ENCODE measurements around the gene NAP1L4.
A peak's percentile ranks its signal among the peaks of the same experiment; 100 is the strongest.

NAP1L4 gene

DNA sequence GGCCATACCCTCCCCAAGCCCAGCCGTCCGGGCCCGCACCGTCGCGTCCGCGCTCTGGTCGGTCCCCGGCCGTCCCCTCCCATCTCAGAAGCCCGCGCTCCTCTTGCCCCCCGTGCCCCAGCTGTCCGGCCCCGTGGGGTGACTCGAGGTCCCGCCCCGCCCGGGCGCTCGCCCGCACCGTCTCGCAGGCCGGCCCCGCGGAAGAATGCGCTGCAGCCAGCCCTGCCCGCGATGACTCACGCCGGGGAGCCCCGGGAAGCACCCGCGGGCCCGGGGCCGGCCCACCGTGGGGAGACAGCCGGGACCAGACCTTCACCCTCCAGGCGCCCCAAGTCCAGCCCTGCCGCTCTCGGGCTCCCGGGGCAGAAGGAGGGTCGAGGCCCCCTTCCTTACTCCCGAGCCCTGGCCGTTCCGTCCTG lies 62.6 kb downstream of the NAP1L4 start:
- peak overlapping the region; percentile 82 for H3K4me3 ChIP-seq (ENCODE audit: low read depth, low read length)
- in situ Hi-C loops (cut with HindIII; ENCODE audit: low sequenced_read_pairs): no loop called here
- DNase-seq (ENCODE audit: low read depth, low spot score): peak; percentile 83
- TF ChIP-seq, protein P1, sequence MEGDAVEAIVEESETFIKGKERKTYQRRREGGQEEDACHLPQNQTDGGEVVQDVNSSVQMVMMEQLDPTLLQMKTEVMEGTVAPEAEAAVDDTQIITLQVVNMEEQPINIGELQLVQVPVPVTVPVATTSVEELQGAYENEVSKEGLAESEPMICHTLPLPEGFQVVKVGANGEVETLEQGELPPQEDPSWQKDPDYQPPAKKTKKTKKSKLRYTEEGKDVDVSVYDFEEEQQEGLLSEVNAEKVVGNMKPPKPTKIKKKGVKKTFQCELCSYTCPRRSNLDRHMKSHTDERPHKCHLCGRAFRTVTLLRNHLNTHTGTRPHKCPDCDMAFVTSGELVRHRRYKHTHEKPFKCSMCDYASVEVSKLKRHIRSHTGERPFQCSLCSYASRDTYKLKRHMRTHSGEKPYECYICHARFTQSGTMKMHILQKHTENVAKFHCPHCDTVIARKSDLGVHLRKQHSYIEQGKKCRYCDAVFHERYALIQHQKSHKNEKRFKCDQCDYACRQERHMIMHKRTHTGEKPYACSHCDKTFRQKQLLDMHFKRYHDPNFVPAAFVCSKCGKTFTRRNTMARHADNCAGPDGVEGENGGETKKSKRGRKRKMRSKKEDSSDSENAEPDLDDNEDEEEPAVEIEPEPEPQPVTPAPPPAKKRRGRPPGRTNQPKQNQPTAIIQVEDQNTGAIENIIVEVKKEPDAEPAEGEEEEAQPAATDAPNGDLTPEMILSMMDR (IDR thresholded peaks at IDR 0.05; ENCODE audit: low read depth, low read length): no peak

DNA sequence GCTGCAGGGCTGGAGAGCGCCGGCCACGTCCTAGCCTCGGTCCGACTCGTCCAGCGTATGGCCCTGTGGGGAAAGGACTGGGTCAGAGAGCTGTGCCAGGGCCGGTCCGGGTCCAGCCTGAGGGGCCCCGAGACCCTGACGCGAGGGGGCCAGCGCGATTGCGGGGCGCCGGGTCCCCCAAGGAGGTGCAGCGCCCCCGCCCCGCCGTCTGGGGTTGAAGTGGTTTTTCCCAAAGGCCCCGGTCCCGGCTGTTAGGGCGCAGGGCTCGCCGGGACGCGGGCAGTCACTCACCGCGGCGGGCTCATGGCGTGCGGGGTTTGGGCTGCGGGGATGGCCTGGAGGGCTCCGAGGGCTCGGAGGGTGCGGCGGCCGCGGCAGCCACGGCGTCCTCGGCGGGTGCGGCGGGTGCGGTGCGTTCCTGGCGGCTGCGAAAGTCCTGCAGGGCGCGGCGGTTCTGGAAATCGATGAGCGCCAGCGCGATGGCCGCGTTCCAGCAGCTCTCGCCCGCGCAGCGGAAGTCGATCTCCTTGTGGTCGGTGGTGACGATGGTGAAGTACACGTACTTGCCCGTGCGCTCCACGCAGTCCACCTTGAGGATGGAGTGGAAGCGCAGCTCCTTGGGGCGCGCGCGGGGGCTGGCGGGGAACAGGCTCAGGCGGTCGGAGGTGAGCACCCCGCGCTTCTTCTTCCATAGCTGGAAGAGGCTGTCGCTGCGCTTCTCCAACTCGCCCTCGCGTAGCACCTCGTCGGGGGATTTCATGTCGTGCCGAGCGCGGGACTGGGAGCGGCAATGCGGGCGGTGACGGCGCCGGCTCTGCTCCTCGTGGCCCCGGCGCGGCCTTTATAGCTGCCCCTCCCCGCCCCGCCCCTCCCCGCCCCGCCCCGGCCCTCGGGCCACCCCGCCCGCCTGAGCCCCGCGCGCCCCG lies 63.3 kb downstream of the NAP1L4 start, which contains the start of gene PHLDA2:
Gene PHLDA2 (minus strand): TSS at position 816 of the 926 bp plus-strand sequence. CDS start 56 bp downstream, at position 760.
- H3K4me3 ChIP-seq (ENCODE audit: low read depth, low read length): peak within 1 kb of the TSS; percentile 82
- TF ChIP-seq, protein P1 (IDR thresholded peaks at IDR 0.05; ENCODE audit: low read depth, low read length): no peak
- in situ Hi-C loops (cut with HindIII; ENCODE audit: low sequenced_read_pairs): no loop called here
- DNase-seq (ENCODE audit: low read depth, low spot score): peak; percentile 74

DNA sequence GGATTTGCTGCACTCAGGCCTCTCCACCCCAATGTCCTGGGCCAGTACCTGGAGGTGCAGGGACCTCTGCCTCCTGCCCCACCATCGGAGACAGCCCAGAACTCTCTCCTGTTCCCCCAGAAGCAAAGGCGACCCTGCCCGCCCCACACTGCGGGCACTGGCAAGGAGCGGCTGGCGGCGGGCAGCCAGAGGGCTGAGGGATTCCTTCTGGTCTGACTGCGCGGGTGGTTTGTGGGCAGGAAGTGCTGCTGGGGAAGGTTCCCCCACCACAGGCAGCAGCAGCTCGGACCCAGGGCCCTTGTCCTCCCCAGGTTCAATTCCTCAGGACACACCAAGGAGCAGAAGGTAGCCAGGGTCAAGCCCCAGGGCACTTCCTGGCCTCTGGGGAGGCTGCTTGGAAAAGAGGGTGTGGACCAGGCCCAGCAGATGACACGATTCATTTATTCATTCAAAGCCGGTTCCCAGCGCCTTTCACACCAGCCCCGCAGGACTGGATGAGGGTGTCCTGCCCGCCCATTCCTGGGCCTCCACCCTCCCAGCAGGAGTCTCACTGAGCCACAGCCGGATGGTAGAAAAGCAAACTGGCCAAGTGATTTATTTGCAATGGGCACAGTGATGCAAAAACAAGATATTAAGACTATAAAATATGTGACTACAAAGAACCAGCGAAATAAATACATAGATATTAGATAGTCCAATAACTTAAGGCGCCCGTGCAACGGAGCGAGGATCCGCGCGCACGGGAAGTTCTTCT lies 64.1 kb downstream of the NAP1L4 start:
- peak overlapping the region; percentile 82 for H3K4me3 ChIP-seq (ENCODE audit: low read depth, low read length)

DNA sequence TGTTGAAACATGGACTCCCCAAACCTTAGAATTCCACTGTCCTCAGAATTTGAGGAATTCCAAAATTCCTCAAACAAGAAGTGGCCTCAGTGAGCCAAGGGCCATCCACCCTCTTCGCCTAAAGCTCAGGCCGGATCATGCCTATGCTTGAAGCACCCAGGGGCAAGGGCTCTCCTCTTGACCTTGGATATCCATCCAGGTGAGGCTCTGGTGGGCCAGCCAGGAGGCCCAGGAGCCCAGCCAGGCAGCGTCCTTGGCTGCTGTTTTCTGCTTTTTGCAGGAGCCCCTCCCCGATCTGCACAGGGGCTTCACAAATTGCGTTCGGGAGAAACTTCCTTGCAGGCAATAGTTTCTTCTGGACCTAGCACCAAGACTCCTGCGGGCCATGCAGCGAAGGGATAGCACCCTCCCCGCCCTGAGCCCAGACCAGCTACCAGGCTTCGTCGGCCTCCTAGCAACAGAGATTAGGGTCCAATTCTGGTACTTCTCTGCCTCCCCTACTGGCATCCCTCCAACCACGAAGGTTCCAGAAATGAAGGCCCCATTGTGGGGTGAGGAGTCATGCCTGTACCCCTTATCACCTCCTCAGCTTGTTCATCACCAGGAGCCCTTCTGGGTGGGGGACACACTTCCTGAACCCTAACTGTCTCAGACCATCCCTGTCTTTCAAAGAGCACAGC lies 64.9 kb downstream of the NAP1L4 start:
- DNase-seq (ENCODE audit: low read depth, low spot score): no peak
- TF ChIP-seq, protein P1 (IDR thresholded peaks at IDR 0.05; ENCODE audit: low read depth, low read length): no peak
- in situ Hi-C loops (cut with HindIII; ENCODE audit: low sequenced_read_pairs): no loop called here
- H3K4me3 ChIP-seq (ENCODE audit: low read depth, low read length): peak overlapping the region; percentile 82

More for the DNA sequence above, 64.1 kb downstream of the NAP1L4 start:
- TF ChIP-seq, protein P1 (IDR thresholded peaks at IDR 0.05; ENCODE audit: low read depth, low read length): no peak
- peak; percentile 54 for DNase-seq (ENCODE audit: low read depth, low spot score)
- in situ Hi-C loops (cut with HindIII; ENCODE audit: low sequenced_read_pairs): no loop called here

DNA sequence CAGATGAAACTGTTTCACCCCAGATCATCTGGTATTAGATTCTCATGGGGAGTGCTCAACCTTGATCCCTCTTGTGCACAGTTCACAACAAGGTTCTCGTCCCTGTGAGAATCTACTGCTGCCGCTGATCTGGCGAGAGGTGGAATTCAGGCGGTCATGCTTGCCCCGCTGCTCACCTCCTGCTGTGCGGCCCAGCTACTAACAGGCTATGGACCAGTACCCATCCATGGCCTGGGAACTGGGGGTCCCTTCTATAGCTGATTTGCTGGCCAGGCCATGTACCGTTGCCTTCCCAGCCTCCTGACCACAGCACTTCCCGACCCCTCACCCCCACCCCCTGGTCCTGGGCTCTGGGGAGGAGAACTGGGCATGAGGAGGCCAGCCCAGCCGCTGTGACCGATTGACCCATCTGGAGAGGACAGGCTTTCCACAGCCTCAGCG lies 65.5 kb downstream of the NAP1L4 start:
- DNase-seq (ENCODE audit: low read depth, low spot score): no peak
- in situ Hi-C loops (cut with HindIII; ENCODE audit: low sequenced_read_pairs): no loop called here
- H3K4me3 ChIP-seq (ENCODE audit: low read depth, low read length): no peak overlapping the region
- TF ChIP-seq, protein P1 (IDR thresholded peaks at IDR 0.05; ENCODE audit: low read depth, low read length): no peak
